GM21529 (cell line): ENCODE data around the gene TMEM232.
"Not testable (repeated sequence)": the region's sequence is repeated elsewhere in the genome, so short reads cannot be mapped to it uniquely, and the experiment has no call there.

Source experiments
- ATAC-seq: cut with Tn5 transposase; IDR thresholded peaks from one replicate; pipeline ENCODE4 v1.9.1; 2021; ENCODE audit not compliant: unreplicated experiment

The TMEM232 gene

GRCh38 chr5:110630350-110630749, 96.1 kb downstream of the TMEM232 start:
- no peak for ATAC-seq

GRCh38 chr5:110625376-110625999, 101.0 kb downstream of the TMEM232 start:
- ATAC-seq = no peak

DNA sequence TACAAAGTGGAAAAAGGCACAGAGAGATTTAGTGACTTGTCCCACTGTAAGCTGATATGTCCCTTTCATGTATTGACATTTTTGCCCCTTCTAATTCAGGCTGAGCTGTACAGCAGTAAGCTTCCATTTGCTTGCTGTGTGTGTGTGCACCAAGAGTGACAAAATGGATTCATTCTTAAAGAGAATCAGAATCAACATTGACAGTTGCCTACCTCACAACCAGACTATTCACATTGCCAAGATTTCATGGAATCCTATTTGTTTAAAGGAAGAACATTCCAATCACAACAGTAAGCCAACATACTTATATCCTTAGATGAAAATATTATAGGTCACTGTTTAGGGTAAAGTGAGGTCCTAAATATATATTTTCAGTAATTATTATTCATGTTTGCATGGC, 102.6 kb downstream of the TMEM232 start:
- no peak for ATAC-seq

GRCh38 chr5:110618941-110619340, 107.5 kb downstream of the TMEM232 start:
- ATAC-seq = no peak

DNA sequence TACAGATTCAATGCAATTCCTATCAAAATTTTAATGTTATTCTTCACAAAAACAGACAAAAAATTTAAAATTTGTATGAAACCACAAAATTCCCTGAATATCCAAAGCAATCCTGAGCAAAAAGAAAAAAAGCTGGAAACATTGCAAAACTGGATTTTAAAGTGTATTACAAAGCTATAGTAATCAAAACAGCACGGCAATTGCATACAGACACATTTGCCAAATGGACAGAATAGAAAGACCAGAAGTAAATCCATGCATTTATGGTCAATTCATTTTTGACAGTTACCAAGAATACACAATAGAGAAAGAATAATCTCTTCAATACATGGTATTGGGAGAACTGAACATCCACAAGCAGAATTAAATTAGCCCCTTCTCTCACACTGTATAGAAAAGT, 110.5 kb downstream of the TMEM232 start:
- no peak for ATAC-seq

GRCh38 chr5:110612794-110613247, 113.7 kb downstream of the TMEM232 start:
- ATAC-seq = no peak

DNA sequence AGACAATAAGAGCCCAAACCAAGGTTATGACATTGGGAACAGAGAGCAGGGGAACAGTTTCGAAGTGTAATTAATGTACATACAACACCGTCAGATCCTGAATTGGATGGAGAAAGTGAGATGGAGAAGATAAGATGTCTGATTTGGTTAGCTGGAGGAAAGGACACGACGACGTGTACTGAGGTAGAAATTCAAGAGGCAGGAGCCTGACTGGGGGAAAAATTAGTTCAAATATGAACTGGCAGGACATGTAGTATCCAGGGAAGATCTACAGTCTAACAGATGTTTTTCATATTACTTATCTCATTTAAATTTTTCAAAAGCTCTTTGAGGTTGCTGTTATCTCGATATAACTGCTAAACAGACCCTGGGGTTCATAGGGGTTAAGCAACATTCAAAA, 114.7 kb downstream of the TMEM232 start:
- no peak for ATAC-seq

- ATAC-seq = no peak
Measured at GRCh38 chr5:110594866-110595265, 131.6 kb downstream of the TMEM232 start.

DNA sequence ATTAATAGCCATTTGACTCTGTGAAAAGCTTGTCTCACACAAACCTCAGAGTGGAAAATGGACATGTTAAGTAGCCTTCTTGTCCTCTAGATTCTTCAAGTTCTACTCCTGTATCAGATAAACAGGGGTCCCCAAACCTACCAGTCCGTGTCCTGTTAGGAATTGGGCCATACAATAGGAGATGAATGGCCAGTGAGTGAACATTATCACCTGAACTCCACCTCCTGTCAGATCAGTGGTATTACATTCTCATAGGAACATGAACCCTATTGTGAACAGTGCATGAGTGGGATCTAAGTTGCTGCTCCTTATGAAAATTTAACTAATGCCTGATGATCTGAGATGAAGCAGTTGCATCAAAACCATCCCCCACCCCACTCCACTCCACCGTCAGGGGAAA, 136.3 kb downstream of the TMEM232 start:
- ATAC-seq = no peak

GRCh38 chr5:110588286-110588980, 138.0 kb downstream of the TMEM232 start:
- no peak for ATAC-seq

GRCh38 chr5:110580625-110581024, 145.8 kb downstream of the TMEM232 start:
- ATAC-seq = no peak

- ATAC-seq = no peak
Measured at GRCh38 chr5:110572729-110573128, 153.7 kb downstream of the TMEM232 start.

DNA sequence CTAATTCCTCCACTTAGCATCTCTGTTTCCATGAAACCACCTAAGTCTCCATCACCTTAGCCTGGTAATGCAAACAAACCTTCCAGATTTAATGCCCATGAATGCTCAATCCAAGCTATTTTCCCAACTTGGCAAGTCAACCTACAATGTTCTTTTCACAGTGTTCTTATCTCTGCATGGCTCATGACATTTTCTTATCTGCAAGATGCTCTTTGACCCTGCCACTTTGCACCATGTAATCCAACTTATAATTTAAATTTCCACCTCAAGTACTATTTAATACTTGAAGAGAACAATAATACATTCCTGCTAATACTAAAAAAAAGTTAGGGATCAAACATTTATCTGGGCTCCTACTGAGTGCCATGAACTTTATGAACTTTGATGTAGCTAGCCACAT, 164.3 kb downstream of the TMEM232 start:
- ATAC-seq = no peak

DNA sequence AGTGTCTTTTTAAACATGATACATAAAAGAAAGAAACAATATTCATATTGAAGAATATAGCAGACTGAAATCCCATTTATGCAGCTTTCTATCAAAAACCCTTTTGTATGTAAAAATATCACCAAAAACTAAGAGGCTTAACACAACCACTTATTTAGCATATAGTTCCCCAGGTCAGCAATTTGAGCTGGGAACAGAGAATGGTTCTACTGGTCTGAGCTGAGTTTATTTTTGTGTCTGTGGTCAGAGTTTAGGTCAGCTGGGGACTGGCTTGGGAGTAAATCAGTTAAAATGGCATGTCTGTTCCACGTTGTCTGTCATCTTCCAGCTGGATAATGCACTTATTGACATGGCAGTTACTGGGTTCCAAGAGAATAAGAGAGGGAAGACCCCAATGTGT, 165.0 kb downstream of the TMEM232 start:
- no peak for ATAC-seq

DNA sequence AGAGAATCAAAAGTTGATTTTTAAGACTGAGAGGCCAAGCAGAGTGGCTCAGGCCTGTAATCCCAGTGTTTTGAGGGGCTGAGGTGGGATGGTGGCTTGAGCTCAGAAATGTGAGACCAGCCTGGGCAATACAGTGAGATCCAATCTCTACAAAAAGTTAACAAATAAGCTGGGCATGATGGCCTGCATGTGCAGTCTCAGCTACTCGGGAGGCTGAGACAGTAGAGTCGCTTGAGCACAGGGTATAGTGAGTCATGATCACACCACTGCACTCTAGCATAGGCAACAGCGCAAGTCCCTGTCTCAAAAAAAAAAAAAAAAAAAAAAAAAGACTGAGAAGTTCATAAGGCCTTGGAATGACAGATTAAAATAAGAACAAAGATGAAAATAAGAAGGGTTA, 177.2 kb downstream of the TMEM232 start:
- ATAC-seq = no peak

DNA sequence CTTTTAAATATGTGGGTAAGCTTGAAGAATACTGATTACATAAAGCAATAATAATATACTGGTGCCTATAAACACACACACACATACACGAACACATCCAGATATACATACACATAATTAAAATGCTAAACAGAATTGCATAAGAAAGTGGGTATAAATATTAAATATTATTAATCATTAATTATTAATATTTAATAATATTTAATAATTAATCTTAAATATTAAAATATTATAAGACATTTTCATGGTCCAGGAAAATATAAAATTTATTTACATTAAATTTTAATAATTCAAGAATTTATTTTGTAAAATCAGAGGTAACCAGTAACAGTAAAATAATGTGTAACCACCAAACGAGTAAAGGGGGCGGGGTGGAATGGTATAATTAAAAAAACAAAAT, 178.3 kb downstream of the TMEM232 start:
- no peak for ATAC-seq

DNA sequence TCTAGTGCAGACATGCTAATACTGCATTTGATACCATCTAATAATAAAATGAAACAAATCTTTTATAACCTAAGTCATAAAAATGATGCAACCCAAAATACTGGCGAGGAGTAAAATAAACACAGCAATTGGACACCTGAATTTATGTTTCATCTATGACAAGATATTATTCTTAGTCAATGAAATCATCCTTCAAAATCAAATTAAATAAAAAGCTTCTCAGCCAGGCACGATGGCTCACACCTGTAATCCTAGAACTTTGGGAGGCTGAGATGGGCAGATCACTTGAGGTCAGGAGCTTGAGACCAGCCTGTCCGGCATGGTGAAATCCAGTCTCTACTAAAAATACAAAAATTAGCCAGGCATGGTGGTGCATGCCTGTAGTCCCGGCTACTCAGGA, 179.0 kb downstream of the TMEM232 start:
- no peak for ATAC-seq

- no peak for ATAC-seq
Measured at GRCh38 chr5:110545716-110546115, 180.8 kb downstream of the TMEM232 start.

DNA sequence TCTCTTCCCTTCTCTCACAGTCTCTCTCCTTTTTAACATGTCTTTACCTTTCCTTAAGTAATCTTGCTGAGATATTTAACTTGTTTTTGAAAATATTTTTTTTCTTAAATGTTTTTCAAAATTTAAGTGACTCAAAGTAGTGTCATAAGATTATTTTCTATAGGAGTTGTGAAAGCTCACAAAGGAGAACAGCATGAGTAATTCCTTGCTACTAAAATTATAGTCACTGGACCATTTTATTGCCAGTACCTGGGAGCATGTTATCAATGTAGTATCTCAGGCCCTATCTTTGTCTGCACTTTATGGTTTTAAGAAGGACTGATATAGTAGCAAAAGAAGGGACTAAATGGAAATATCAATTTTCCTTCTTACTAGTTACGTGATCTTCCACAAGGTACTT, 181.9 kb downstream of the TMEM232 start:
- ATAC-seq = no peak

- ATAC-seq = no peak
Measured at GRCh38 chr5:110542949-110543348, 183.5 kb downstream of the TMEM232 start.

DNA sequence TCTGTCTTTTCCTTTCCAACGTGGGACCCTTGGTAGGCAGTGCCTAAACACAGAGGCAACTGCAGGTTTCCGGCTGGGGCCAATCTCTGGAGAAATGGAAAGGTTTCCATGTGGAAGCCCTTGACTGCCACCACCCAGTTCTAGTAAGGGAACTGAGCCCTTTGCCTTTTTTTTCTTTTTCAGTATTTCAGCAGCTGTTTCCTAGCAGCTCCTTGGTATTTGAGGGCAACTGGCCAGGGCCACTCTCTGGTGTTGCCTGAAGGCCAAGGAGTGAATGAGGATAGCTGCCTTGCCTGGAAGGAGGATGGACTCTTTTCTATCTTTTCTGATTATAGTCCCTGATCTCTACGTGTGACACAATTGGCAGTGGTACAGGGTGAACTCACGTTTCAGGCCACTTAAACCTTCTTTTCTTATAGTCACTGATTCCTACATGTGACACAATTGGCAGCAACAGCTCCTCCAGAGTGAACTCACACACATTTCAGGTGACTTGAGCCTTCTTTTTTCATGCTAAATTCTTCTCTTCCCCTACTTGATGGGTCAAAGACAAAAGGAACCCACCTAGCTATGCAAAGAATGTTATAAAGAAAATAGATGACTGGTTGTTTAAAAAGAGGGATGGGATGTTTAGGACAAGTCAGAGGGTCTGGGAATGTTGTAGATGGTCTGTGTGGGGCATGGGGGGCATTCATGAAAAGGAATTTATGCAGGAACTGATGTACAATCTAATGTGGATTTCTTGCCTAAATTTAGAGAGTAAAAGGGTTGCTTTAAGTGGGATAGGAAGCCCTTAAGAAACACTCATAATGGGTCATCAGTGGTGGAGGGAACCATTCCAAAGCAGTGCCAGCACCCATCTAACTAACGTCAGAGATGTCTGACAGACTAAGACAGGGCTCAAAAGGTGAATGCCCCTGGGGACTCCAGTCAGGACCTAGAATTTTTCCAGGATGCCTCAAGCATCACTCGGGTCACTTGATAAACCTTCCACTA, 190.1 kb downstream of the TMEM232 start:
- ATAC-seq = no peak

DNA sequence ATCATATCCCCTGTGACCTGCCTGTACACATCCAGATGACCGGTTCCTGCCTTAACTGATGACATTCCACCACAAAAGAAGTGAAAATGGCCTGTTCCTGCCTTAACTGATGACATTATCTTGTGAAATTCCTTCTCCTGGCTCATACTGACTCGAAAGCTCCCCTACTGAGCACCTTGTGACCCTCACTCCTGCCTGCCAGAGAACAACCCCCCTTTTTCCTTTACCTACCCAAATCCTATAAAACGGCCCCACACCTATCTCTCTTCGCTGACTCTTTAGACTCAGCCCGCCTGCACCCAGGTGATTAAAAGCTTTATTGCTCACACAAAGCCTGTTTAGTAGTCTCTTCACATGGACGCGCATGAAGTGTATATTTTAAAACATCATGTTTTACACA, 191.3 kb downstream of the TMEM232 start:
- not testable (repeated sequence) for ATAC-seq
